ENCODE measurements around the gene OR11H7.
"Not testable (repeated sequence)": the region's sequence is repeated elsewhere in the genome, so short reads cannot be mapped to it uniquely, and the experiment has no call there.

OR11H7 gene

DNA sequence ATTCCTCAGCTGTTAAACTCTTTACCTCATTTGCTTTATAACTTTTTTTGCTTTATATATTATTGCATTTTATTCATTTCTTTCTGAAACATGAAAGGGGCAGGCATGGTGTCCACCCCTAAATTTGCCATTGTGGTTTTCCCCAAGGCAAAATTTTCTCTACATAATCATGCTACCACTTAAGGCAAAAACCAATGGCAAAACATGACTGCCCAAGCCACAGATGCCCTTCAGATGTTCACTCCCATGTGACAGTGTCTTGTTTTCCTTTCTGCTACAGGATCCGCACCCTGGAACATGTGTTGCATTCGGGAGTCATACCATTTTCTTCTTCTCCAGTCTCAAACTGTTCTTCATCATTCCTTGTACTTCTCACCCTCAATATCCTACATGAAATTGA lies 48.6 kb downstream of the OR11H7 start:
- Histone ChIP-seq H3K4me3 (ENCODE audit: low read length) (no peak overlapping the region), H3K9me3 (replicated peaks; ENCODE audit: insufficient read depth, low read length) (no peaks in the 10 kb centered on the region), H3F3A (ENCODE audit: insufficient read depth, low read length) (no peaks in the 10 kb centered on the region), H3K79me2 (ENCODE audit: low read length) (no peaks in the 10 kb centered on the region), H3K4me1 (ENCODE audit: low read length) (no peaks in the 10 kb centered on the region), H3K9ac (ENCODE audit: low read length) (no peak overlapping the region), H3K27ac (ENCODE audit: low read length) (no peak overlapping the region), H3K36me3 (replicated peaks; ENCODE audit: insufficient read depth, low read length) (no peaks in the 10 kb centered on the region), H3K9me2 (replicated peaks; ENCODE audit: insufficient read depth, low read length) (no peaks in the 10 kb centered on the region), H3K4me2 (ENCODE audit: low read depth, low read length) (no peak overlapping the region), H4K20me1 (ENCODE audit: insufficient read depth, low read length) (no peaks in the 10 kb centered on the region), H3K27me3 (replicated peaks; ENCODE audit: insufficient read depth, low read length) (no peaks in the 10 kb centered on the region), H2AFZ (ENCODE audit: low read length) (no peak overlapping the region)
- TF ChIP-seq EZH2phosphoT487 (IDR thresholded peaks at IDR 0.05; ENCODE audit: low read length), result no peak
- no peak for TF ChIP-seq EZH2 (optimal IDR thresholded peaks at IDR 0.05; ENCODE audit: low read depth, low read length)
- no peak for TF ChIP-seq CTCF (IDR thresholded peaks at IDR 0.05; ENCODE audit: low read length)
- no peak for DNase-seq

DNA sequence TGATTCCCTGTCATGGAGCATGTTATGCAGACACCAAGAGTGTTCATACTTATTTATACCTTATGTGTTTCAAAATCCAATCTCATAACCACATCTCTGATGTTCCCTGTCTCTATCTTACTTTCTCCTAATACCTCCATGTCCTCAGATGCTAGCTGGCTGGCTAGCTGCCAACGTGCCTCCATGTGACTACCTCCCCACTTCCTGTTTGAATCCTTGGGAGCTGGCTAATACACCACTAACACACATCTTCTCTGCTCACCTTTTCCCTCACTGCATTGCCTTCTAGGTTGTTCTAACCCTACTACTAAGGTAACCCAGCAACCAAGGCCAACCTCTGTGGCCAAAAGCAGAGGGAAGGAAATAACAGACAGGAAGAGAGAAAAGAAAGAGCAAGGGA lies 49.6 kb downstream of the OR11H7 start:
- no peaks in the 10 kb centered on the region for H3K9me2 ChIP-seq (replicated peaks; ENCODE audit: insufficient read depth, low read length)
- no peaks in the 10 kb centered on the region for H3F3A ChIP-seq (ENCODE audit: insufficient read depth, low read length)
- DNase-seq, result no peak
- no peak overlapping the region for H3K4me2 ChIP-seq (ENCODE audit: low read depth, low read length)
- no peak for TF ChIP-seq EZH2phosphoT487 (IDR thresholded peaks at IDR 0.05; ENCODE audit: low read length)
- no peak for TF ChIP-seq CTCF (IDR thresholded peaks at IDR 0.05; ENCODE audit: low read length)
- TF ChIP-seq EZH2 (optimal IDR thresholded peaks at IDR 0.05; ENCODE audit: low read depth, low read length), result no peak
- no peaks in the 10 kb centered on the region for H3K4me1 ChIP-seq (ENCODE audit: low read length)
- no peak overlapping the region for H3K27ac ChIP-seq (ENCODE audit: low read length)
- no peak overlapping the region for H2AFZ ChIP-seq (ENCODE audit: low read length)
- no peaks in the 10 kb centered on the region for H3K27me3 ChIP-seq (replicated peaks; ENCODE audit: insufficient read depth, low read length)
- no peak overlapping the region for H3K9ac ChIP-seq (ENCODE audit: low read length)
- no peaks in the 10 kb centered on the region for H3K79me2 ChIP-seq (ENCODE audit: low read length)
- no peak overlapping the region for H3K4me3 ChIP-seq (ENCODE audit: low read length)
- no peaks in the 10 kb centered on the region for H3K36me3 ChIP-seq (replicated peaks; ENCODE audit: insufficient read depth, low read length)
- H3K9me3 ChIP-seq (replicated peaks; ENCODE audit: insufficient read depth, low read length), result no peaks in the 10 kb centered on the region
- no peaks in the 10 kb centered on the region for H4K20me1 ChIP-seq (ENCODE audit: insufficient read depth, low read length)

DNA sequence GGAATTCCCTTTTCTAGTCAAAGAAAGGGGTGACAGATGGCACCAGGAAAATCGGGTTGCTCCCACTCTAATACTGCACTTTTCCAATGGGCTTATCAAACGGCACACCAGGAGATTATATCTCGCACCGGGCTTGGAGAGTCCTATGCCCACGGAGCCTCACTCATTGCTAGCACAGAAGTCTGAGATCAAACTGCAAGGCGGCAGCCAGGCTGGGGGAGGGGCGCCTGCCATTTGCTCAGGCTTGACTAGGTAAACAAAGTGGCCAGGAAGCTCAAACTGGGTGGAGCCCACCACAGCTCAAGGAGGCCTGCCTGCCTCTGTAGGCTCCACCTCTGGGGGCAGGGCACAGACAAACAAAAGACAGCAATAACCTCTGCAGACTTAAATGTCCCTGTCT lies 51.5 kb downstream of the OR11H7 start:
- H3F3A ChIP-seq (ENCODE audit: insufficient read depth, low read length); DNase-seq; H3K36me3 ChIP-seq (replicated peaks; ENCODE audit: insufficient read depth, low read length); H3K27ac ChIP-seq (ENCODE audit: low read length); H3K9me2 ChIP-seq (replicated peaks; ENCODE audit: insufficient read depth, low read length); H3K4me2 ChIP-seq (ENCODE audit: low read depth, low read length); H3K4me3 ChIP-seq (ENCODE audit: low read length); H2AFZ ChIP-seq (ENCODE audit: low read length); H4K20me1 ChIP-seq (ENCODE audit: insufficient read depth, low read length); H3K27me3 ChIP-seq (replicated peaks; ENCODE audit: insufficient read depth, low read length); H3K9ac ChIP-seq (ENCODE audit: low read length); H3K9me3 ChIP-seq (replicated peaks; ENCODE audit: insufficient read depth, low read length); H3K79me2 ChIP-seq (ENCODE audit: low read length); H3K4me1 ChIP-seq (ENCODE audit: low read length): not testable (repeated sequence)
